Measurements from ENCODE around the gene ALKBH8. TPM values are rescaled to one million over a fixed set of nuclear protein-coding genes. Genes with fewer than 3 reads are reported as not detected.
"Not testable (repeated sequence)": the region's sequence is repeated elsewhere in the genome, so short reads cannot be mapped to it uniquely, and the experiment has no call there.

ALKBH8 gene
- total RNA-seq, 4 donors from 2014 or later: 5.6 to 14.5 (median 9.2) TPM

DNA sequence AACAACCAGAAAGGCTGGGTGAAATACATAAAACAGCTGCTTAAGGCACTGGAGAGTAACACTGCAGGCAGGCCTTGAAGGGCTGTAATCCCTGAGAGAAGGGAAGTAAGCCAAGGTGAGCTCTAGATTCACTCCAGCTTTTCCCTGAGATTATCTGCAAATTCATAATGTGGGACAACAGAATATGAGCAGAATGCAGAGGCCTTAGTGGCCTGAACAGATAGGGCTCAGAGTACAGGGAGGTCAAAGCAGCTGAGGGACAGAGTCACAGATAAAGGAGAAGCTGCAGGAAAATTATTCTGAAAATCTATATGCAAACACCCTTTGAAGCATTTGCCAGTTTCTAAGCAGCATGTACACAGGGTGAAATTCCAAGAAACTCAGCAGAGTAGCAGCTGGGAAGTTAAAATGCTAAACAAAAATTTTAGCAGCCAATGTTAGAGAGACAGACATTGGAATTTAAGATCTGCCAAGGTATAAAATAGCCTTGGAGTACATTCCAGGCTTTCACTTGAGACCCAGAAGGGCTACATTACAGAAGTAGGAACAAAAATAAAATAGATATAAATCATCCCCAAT lies 59.8 kb downstream of the ALKBH8 start:
- no peak for DNase-seq (ENCODE audit: low spot score in 2 of 2)
- no peak overlapping the region for H3K4me3 ChIP-seq (ENCODE audit: low read depth, poor library complexity, severe bottlenecking)
- intact Hi-C loops (cut with DNase I; ENCODE audit: low total_unique reads): no loop called here
- no peak for TF ChIP-seq POLR2A (IDR thresholded peaks at IDR 0.05)
- TF ChIP-seq, protein P1, sequence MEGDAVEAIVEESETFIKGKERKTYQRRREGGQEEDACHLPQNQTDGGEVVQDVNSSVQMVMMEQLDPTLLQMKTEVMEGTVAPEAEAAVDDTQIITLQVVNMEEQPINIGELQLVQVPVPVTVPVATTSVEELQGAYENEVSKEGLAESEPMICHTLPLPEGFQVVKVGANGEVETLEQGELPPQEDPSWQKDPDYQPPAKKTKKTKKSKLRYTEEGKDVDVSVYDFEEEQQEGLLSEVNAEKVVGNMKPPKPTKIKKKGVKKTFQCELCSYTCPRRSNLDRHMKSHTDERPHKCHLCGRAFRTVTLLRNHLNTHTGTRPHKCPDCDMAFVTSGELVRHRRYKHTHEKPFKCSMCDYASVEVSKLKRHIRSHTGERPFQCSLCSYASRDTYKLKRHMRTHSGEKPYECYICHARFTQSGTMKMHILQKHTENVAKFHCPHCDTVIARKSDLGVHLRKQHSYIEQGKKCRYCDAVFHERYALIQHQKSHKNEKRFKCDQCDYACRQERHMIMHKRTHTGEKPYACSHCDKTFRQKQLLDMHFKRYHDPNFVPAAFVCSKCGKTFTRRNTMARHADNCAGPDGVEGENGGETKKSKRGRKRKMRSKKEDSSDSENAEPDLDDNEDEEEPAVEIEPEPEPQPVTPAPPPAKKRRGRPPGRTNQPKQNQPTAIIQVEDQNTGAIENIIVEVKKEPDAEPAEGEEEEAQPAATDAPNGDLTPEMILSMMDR (IDR thresholded peaks at IDR 0.05): no peak

DNA sequence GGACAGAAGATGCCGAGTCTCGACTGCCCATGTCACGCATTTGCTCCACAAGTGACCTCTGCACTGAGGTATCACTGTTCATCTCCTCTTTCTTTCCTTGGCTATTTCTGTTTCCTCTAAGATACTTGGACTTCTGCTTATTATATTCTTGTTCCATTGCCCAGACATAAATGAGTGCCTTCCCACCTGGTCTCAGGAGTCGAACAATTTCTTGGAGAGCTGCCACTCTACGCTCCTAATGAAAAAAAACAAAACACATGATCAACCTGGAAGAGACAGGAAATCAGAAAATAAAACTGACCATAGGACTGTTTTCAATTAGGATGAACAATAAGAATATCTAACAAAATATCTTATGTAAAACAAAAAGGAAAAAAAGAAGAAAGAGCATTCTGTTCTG lies 60.6 kb downstream of the ALKBH8 start:
- intact Hi-C loops (cut with DNase I; ENCODE audit: low total_unique reads): no loop called here

DNA sequence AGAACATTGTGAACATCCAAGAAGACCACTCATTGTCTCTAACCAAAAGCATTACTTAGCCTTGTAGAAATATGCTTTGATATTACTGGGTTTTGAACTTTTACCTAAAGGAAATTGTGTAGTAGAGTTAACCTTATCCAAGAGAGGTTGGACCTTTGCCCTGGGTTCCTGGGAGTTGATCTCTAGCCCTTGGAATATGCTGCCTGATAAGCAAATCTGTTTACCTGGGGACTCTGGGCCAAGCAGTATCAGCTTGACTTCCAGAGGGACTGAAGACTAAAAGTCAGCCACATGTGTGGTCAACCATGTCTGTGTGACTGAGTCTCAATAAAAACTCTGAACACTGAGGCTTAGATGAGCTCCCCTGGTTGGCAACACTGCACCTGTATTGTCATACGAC lies 63.8 kb downstream of the ALKBH8 start:
- intact Hi-C loops (cut with DNase I; ENCODE audit: low total_unique reads): no loop called here
- 93 to 95% methylated on average over 1 of the region's 1 CpG for WGBS, 2 donors
- no peak for DNase-seq (ENCODE audit: low spot score in 2 of 2)
- TF ChIP-seq POLR2A (IDR thresholded peaks at IDR 0.05): no peak
- TF ChIP-seq, protein P1 (IDR thresholded peaks at IDR 0.05): no peak
- H3K4me3 ChIP-seq (ENCODE audit: low read depth, poor library complexity, severe bottlenecking): no peak overlapping the region

More for the DNA sequence above, 60.6 kb downstream of the ALKBH8 start:
- no peak overlapping the region for H3K4me3 ChIP-seq (ENCODE audit: low read depth, poor library complexity, severe bottlenecking)
- WGBS, 2 donors: 85 to 89% methylated on average over 5 of the region's 5 CpGs
- DNase-seq (ENCODE audit: low spot score in 2 of 2): no peak
- no peak for TF ChIP-seq POLR2A (IDR thresholded peaks at IDR 0.05)
- TF ChIP-seq, protein P1 (IDR thresholded peaks at IDR 0.05): no peak

DNA sequence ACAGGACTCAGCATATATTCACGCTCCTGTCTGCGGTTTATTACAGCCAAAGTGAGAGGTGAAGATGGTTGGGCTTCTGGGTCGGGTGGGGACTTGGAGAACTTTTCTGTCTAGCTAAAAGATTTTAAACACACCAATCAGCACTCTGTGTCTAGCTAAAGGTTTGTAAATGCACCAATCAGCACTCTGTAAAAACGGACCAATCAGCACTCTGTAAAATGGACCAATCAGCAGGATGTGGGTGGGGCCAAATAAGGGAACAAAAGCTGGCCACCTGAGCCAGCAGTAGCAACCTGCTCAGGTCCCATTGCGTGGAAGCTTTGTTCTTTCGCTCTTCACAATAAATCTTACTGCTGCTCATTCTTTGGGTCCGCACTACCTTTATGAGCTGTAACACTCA lies 68.2 kb downstream of the ALKBH8 start:
- DNase-seq (ENCODE audit: low spot score in 2 of 2); intact Hi-C loops (cut with DNase I; ENCODE audit: low total_unique reads); H3K4me3 ChIP-seq (ENCODE audit: low read depth, poor library complexity, severe bottlenecking): not testable (repeated sequence)
- 97% methylated on average over 7 of the region's 7 CpGs for WGBS, 2 donors

DNA sequence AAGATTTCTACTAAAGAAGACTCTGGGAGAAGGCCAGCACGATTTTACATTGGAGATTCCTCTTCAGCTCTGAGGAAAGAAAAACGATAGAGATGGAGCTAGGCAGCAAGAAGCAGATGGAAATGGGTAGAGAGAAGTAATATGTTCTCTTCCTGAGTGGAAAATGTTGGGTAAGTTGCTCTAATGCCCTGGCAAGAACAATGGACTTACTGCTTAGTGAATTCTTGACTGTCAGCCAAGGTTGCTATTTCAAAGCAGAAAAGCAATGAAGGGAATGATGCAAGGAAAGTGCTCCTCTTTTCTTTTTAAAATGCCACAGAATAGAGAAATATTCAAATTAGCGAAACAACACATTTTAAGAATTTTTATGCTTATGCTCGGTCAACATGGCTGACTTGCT lies 69.5 kb downstream of the ALKBH8 start:
- no peak for TF ChIP-seq POLR2A (IDR thresholded peaks at IDR 0.05)
- TF ChIP-seq, protein P1 (IDR thresholded peaks at IDR 0.05): no peak
- no peak for DNase-seq (ENCODE audit: low spot score in 2 of 2)
- no peak overlapping the region for H3K4me3 ChIP-seq (ENCODE audit: low read depth, poor library complexity, severe bottlenecking)
- intact Hi-C loops (cut with DNase I; ENCODE audit: low total_unique reads): no loop called here
- WGBS, 2 donors: 54 to 55% methylated on average over 4 of the region's 4 CpGs

DNA sequence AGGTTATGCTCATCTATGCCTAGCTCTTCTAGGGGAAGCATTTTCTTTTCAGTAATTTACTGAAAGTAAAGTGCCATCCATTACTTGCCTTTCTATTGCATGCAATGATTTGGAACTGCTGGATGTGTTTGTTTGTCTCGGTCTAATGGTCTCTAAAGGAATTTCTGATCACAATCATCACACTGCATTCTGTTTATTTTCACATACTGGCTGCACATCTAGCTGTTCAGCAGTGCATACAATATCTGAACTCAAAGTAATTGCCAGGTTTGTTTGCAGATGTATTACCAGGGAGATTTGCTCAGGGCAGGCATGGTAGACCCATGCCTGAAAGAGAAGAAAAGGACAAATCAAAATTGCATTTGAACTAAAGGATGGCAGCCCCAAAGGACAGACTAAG lies 71.5 kb downstream of the ALKBH8 start:
- TF ChIP-seq, protein P1 (IDR thresholded peaks at IDR 0.05): no peak
- no peak for TF ChIP-seq POLR2A (IDR thresholded peaks at IDR 0.05)
- intact Hi-C loops (cut with DNase I; ENCODE audit: low total_unique reads): no loop called here
- H3K4me3 ChIP-seq (ENCODE audit: low read depth, poor library complexity, severe bottlenecking): no peak overlapping the region
- DNase-seq (ENCODE audit: low spot score in 2 of 2): no peak
- 91 to 93% methylated on average over 1 of the region's 1 CpG for WGBS, 2 donors
